ENCODE results near the gene SDCCAG8. TPM values are rescaled to one million over a fixed set of nuclear protein-coding genes. Genes with fewer than 3 reads are reported as not detected.

Gene SDCCAG8
- total RNA-seq, 3 donors from 2014 or later (not counting 1 experiment from before 2014, with no cell fraction given): 17.8 to 28.3 (median 21.2) TPM

DNA sequence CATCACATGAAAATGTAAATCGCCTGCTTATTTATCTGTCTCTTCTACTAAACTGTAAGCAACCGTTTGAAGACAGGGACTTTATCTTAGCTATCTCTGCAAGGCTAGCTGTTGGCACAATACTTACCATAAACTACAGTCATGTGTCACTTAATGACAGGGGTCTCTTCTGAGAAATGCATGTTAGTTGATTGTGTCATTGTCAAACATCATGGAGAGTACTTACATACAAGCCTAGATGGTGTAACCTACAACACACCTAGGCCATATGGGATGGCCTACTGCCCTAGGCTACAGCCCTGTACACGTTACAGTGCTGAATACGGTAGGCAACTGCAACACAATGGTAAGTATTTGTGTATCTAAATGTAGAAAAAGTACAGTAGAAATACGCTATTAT, 267.9 kb downstream of the SDCCAG8 start:
- TF ChIP-seq, protein P1, sequence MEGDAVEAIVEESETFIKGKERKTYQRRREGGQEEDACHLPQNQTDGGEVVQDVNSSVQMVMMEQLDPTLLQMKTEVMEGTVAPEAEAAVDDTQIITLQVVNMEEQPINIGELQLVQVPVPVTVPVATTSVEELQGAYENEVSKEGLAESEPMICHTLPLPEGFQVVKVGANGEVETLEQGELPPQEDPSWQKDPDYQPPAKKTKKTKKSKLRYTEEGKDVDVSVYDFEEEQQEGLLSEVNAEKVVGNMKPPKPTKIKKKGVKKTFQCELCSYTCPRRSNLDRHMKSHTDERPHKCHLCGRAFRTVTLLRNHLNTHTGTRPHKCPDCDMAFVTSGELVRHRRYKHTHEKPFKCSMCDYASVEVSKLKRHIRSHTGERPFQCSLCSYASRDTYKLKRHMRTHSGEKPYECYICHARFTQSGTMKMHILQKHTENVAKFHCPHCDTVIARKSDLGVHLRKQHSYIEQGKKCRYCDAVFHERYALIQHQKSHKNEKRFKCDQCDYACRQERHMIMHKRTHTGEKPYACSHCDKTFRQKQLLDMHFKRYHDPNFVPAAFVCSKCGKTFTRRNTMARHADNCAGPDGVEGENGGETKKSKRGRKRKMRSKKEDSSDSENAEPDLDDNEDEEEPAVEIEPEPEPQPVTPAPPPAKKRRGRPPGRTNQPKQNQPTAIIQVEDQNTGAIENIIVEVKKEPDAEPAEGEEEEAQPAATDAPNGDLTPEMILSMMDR (IDR thresholded peaks at IDR 0.05): no peak
- intact Hi-C loops (cut with micrococcal nuclease): no loop called here
- peak overlapping the region; percentile 4 to 37 for H3K27ac Mint-ChIP-seq
- Histone ChIP-seq H3K27ac (ENCODE audit: low read length) (no peak overlapping the region), H3K4me1 (ENCODE audit: control insufficient read depth, insufficient read depth, low read length) (no peaks in the 10 kb centered on the region), H3K9me3 (ENCODE audit: control insufficient read depth, insufficient read depth, low read length) (no peaks in the 10 kb centered on the region), H3K4me3 (ENCODE audit: low read length) (no peak overlapping the region), H3K36me3 (ENCODE audit: control insufficient read depth, insufficient read depth, low read length) (no peaks in the 10 kb centered on the region), H3K27me3 (ENCODE audit: control insufficient read depth, insufficient read depth, low read length) (no peaks in the 10 kb centered on the region)
- peaks cover 0 to 2% of the 10 kb centered on the region in 2 donors for H3K9me3 Mint-ChIP-seq
- DNase-seq: no peak
- H3K4me1 Mint-ChIP-seq: peaks cover 44 to 46% of the 10 kb centered on the region in 2 donors
- WGBS (ENCODE audit: insufficient coverage): 99% methylated on average over 5 of the region's 5 CpGs
- no peaks in the 10 kb centered on the region for H3K36me3 Mint-ChIP-seq
- H3K27me3 Mint-ChIP-seq (ENCODE audit: low read depth in 2 of 2): no peaks in the 10 kb centered on the region
- H3K4me3 Mint-ChIP-seq: no peak overlapping the region
- peak in 1 of 3 donors; percentile 30 for ATAC-seq

DNA sequence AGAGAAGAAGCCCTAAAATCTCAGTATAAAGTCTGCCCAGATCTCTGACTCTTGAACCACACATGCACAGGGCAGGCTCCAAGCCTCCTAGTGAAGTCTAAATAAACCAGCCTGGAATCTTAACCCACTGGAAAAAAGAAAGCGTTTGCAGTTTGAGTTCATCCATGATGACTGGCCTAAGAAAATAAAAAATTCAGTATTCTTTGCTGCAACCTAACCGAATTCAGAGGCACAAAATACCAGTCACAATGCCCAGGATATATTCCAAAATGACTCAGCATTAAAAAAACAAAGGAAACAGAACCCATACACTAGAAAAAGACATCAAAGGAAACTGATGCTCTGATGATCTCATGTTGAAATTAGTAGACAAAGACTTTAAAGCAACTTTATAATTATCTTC, 269.2 kb downstream of the SDCCAG8 start:
- Histone ChIP-seq H3K36me3 (ENCODE audit: control insufficient read depth, insufficient read depth, low read length) (no peaks in the 10 kb centered on the region), H3K27ac (ENCODE audit: low read length) (no peak overlapping the region), H3K4me1 (ENCODE audit: control insufficient read depth, insufficient read depth, low read length) (no peaks in the 10 kb centered on the region), H3K9me3 (ENCODE audit: control insufficient read depth, insufficient read depth, low read length) (no peaks in the 10 kb centered on the region), H3K4me3 (ENCODE audit: low read length) (no peak overlapping the region), H3K27me3 (ENCODE audit: control insufficient read depth, insufficient read depth, low read length) (no peaks in the 10 kb centered on the region)
- Mint-ChIP-seq H3K9me3 (peaks cover 0 to 2% of the 10 kb centered on the region in 2 donors), H3K27me3 (ENCODE audit: low read depth in 2 of 2) (no peaks in the 10 kb centered on the region), H3K4me1 (peaks cover 42 to 44% of the 10 kb centered on the region in 2 donors), H3K36me3 (no peaks in the 10 kb centered on the region), H3K27ac (peak overlapping the region; percentile 51 to 69), H3K4me3 (no peak overlapping the region)
- intact Hi-C loops (cut with micrococcal nuclease): no loop called here
- ATAC-seq (no peak), DNase-seq (no peak)
- 86% methylated on average over 2 of the region's 2 CpGs for WGBS (ENCODE audit: insufficient coverage)
- TF ChIP-seq, protein P1 (IDR thresholded peaks at IDR 0.05): no peak

DNA sequence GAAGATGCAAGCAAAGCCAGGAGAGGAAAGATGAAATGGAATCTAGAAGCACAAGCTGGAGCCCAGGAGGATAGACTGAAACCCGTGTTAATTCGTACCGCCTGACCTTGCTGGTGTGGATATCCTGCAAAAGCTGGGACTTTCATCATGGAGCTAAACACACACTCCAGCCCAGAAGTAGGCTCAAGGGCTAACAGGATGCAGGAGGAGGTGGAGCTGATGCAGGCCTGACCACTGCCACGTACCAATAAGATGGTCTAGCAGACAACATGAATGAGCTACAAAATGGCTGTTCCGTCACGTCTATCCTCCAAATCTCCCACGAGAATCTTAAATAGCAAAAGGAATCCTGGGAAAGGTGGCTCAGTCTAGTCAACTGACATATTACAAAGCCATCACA, 270.3 kb downstream of the SDCCAG8 start:
- Histone ChIP-seq H3K36me3 (ENCODE audit: control insufficient read depth, insufficient read depth, low read length) (no peaks in the 10 kb centered on the region), H3K9me3 (ENCODE audit: control insufficient read depth, insufficient read depth, low read length) (no peaks in the 10 kb centered on the region), H3K27ac (ENCODE audit: low read length) (no peak overlapping the region), H3K27me3 (ENCODE audit: control insufficient read depth, insufficient read depth, low read length) (no peaks in the 10 kb centered on the region), H3K4me3 (ENCODE audit: low read length) (no peak overlapping the region), H3K4me1 (ENCODE audit: control insufficient read depth, insufficient read depth, low read length) (no peaks in the 10 kb centered on the region)
- Mint-ChIP-seq H3K36me3 (no peaks in the 10 kb centered on the region), H3K27me3 (ENCODE audit: low read depth in 2 of 2) (no peaks in the 10 kb centered on the region), H3K9me3 (peaks cover 0 to 2% of the 10 kb centered on the region in 2 donors), H3K4me3 (no peak overlapping the region), H3K27ac (peak overlapping the region; percentile 51 to 69), H3K4me1 (peaks cover 39 to 41% of the 10 kb centered on the region in 2 donors)
- 93% methylated on average over 7 of the region's 7 CpGs for WGBS (ENCODE audit: insufficient coverage)
- TF ChIP-seq, protein P1 (IDR thresholded peaks at IDR 0.05): no peak
- no peak for DNase-seq
- no peak for ATAC-seq
- intact Hi-C loops (cut with micrococcal nuclease): no loop called here

DNA sequence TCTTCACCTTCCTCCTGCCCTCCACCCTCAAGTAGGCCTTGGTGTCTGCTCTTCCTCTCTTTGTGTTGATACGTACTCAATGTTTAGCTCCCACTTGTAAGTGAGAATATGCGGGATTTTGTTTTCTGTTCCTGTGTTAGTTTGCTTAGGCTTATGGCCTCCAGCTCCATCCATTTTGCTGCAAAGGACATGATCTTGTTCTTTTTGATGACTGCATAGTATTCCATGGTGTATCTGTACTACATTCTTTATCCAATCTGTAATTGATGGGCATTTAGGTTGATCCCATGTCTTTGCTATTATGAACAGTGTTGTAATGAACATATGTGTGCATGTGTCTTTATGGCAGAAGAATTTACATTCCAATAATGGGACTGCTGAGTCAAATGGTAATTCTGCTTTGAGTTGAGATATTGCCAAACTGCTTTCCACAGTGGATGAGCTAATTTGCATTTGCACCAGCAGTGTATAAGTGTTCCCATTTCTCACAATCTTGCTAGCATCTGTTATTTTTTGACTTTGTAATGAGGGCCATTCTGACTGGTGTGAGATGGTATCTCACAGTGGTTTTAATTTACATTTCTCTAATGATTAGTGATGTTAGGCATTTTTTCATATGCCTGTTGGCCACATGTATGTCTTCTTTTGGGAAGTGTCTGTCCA, 272.7 kb downstream of the SDCCAG8 start:
- Mint-ChIP-seq H3K9me3 (peaks cover 0 to 2% of the 10 kb centered on the region in 2 donors), H3K27ac (no peak overlapping the region), H3K27me3 (ENCODE audit: low read depth in 2 of 2) (no peaks in the 10 kb centered on the region), H3K4me1 (peaks cover 24% of the 10 kb centered on the region in 2 donors), H3K4me3 (no peak overlapping the region), H3K36me3 (no peaks in the 10 kb centered on the region)
- DNase-seq: no peak
- Histone ChIP-seq H3K27me3 (ENCODE audit: control insufficient read depth, insufficient read depth, low read length) (no peaks in the 10 kb centered on the region), H3K4me1 (ENCODE audit: control insufficient read depth, insufficient read depth, low read length) (no peaks in the 10 kb centered on the region), H3K27ac (ENCODE audit: low read length) (no peak overlapping the region), H3K36me3 (ENCODE audit: control insufficient read depth, insufficient read depth, low read length) (no peaks in the 10 kb centered on the region), H3K4me3 (ENCODE audit: low read length) (no peak overlapping the region), H3K9me3 (ENCODE audit: control insufficient read depth, insufficient read depth, low read length) (no peaks in the 10 kb centered on the region)
- no peak for ATAC-seq
- 100% methylated on average over 1 of the region's 2 CpGs for WGBS (ENCODE audit: insufficient coverage)
- TF ChIP-seq, protein P1 (IDR thresholded peaks at IDR 0.05): no peak
- intact Hi-C loops (cut with micrococcal nuclease): no loop called here

All from natural killer cell (primary cell).